ENCODE data around the gene CYGB. TPM values are rescaled to one million over a fixed set of nuclear protein-coding genes. Genes with fewer than 3 reads are reported as not detected.

The CYGB gene
- total and polyA plus RNA-seq, 9 of the 15 experiments (the other 6 are each of a cell fraction or from before 2014, with no cell fraction given) = 0.08 to 0.95 (median 0.18) TPM; not detected in 5

- peaks cover 5 to 40% of the 10 kb centered on the region in 2 experiments; a peak in 4 of 5 replicates for H3K4me1 ChIP-seq (replicated peaks in 1 of 2; ENCODE audit: control insufficient read depth in 2 of 2, insufficient read depth in 2 of 2, low read length in 2 of 2)
- H2AFZ ChIP-seq (ENCODE audit: low read depth, low read length) = no peak overlapping the region
- H3K36me3 ChIP-seq (ENCODE audit: control insufficient read depth, insufficient read depth, low read length) = no peaks in the 10 kb centered on the region
- no peaks in the 10 kb centered on the region for H3K9me3 ChIP-seq (replicated peaks; ENCODE audit: control insufficient read depth, insufficient read depth, low read depth, low read length)
- FAIRE-seq = no peak
- H3K9ac ChIP-seq (ENCODE audit: insufficient read depth in 1 of 2, low read depth in 2 of 2, low read length in 2 of 2) = peak overlapping the region in 1 of 2 experiments; percentile 65; a peak in 1 of 4 replicates
- H3K4me3 ChIP-seq = no peak overlapping the region
- BruUV-seq (replicated peaks) = no TSS peak
- WGBS (ENCODE audit: insufficient coverage, low coverage, missing lambda C conversion rate) = 29% methylated on average over 9 of the region's 11 CpGs
- no peaks in the 10 kb centered on the region for H3K9me1 ChIP-seq (ENCODE audit: control insufficient read depth, insufficient read depth, low read length)
- H4K20me1 ChIP-seq (replicated peaks; ENCODE audit: control insufficient read depth, insufficient read depth, low read length) = peaks cover 10% of the 10 kb centered on the region; the same call in 1 of the 2 replicates
- in situ Hi-C loops (cut with MboI) (no loop called here), intact Hi-C loops (cut with micrococcal nuclease) (no loop called here)
- CTCF ChIA-PET (ENCODE audit: low intra/inter-chr PET ratio) = no interaction called here
- POLR2A ChIA-PET = interaction anchor here (0.6 to 1.4 kb wide), 7 partner anchors 10 to 205 kb away, joined by 3 to 7 read pairs (median 3); partner anchors contain the start of gene RHBDF2
- ATAC-seq = peak; percentile 18; the same call in 1 of the 3 replicates
- no peaks in the 10 kb centered on the region for H3K79me2 ChIP-seq (ENCODE audit: control insufficient read depth, insufficient read depth, low read length)
- no peak overlapping the region for H3K27ac ChIP-seq (ENCODE audit: extremely low read depth, low read depth, low read length)
- DNase-seq (ENCODE audit: extremely low read depth in 1 of 4, low spot score in 3 of 4) = no peak
- H3K4me2 ChIP-seq (ENCODE audit: insufficient read depth, low read length) = no peak overlapping the region
- H3K27me3 ChIP-seq (ENCODE audit: control insufficient read depth in 2 of 2, insufficient read depth in 2 of 2, low read length in 2 of 2) = peaks cover 0 to 10% of the 10 kb centered on the region in 2 experiments; a peak in 2 of 5 replicates
- TF ChIP-seq ETS2 (tag; IDR thresholded peaks at IDR 0.05; ENCODE audit: borderline replicate concordance, poor library complexity, severe bottlenecking) (no peak), THRB (CRISPR knock-in tag; conservative IDR thresholded peaks at IDR 0.05) (no peak), SMARCE1 (IDR thresholded peaks at IDR 0.05) (no peak), ZBTB26 (CRISPR knock-in tag; IDR thresholded peaks at IDR 0.05) (no peak), ETV5 (CRISPR knock-in tag; IDR thresholded peaks at IDR 0.05; ENCODE audit: low read depth) (no peak), ARID1B (IDR thresholded peaks at IDR 0.05) (no peak), ZBTB8A (IDR thresholded peaks at IDR 0.05; ENCODE audit: partially characterized antibody) (no peak), IFI16 (CRISPR knock-in tag; IDR thresholded peaks at IDR 0.05) (no peak), ZNF133 (CRISPR knock-in tag; IDR thresholded peaks at IDR 0.05) (no peak), DDX20 (tag; IDR thresholded peaks at IDR 0.05; ENCODE audit: low read depth) (no peak), KAT2B (IDR thresholded peaks at IDR 0.05; ENCODE audit: low read depth, low read length) (no peak), HOMEZ (CRISPR knock-in tag; IDR thresholded peaks at IDR 0.05) (no peak), CREB1 (IDR thresholded peaks at IDR 0.05) (no peak), CREB1 (CRISPR knock-in tag; IDR thresholded peaks at IDR 0.05) (no peak), NR2C2 (CRISPR knock-in tag; IDR thresholded peaks at IDR 0.05) (no peak), NR2C2 (tag; IDR thresholded peaks at IDR 0.05) (no peak), ZNF174 (CRISPR knock-in tag; IDR thresholded peaks at IDR 0.05) (no peak), MBD2 (IDR thresholded peaks at IDR 0.05; ENCODE audit: borderline replicate concordance, low read depth) (no peak), PPARD (CRISPR knock-in tag; IDR thresholded peaks at IDR 0.05) (no peak)
These were observed 45.2 kb downstream of the CYGB start for GRCh38 chr17:76492123-76492988.

Data from K562 (cell line).